K562 (cell line): Measurements from ENCODE around the gene PDZD2. TPM values are rescaled to one million over a fixed set of nuclear protein-coding genes. Genes with fewer than 3 reads are reported as not detected.

Source experiments
- ATAC-seq: fragments of 200-7000 bp; cut with Tn5 transposase; 3 replicates; pipeline ENCODE4 v1.9.1; 2020; ENCODE audit warnings: moderate library complexity
- BruUV-seq: library from RNA; stranded (reverse); fragments of 400-500 nt; replicated peaks from 2 replicates; lab custom pipeline; 2021; lab: Mats Ljungman, UMichigan
- CTCF ChIA-PET: fragments of 300-600 bp; formaldehyde crosslinking; extraction: SDS; loops from one replicate; lab custom pipeline; 2021; ENCODE audit warnings: low intra/inter-chr PET ratio; lab: Yijun Ruan, JAX
- POLR2A ChIA-PET: fragments of 300-600, 350-650 bp; sonication (Branson Sonifier 250); formaldehyde crosslinking; extraction: SDS; loops from one replicate; lab custom pipeline; 2021; ENCODE audit warnings: antibody characterized with exemption, inconsistent platforms; lab: Yijun Ruan, JAX
- DNase-seq, 4 experiments: peaks; one replicate each; pipeline versions ENCODE4 v3.0.0 to v3.0.0-alpha.2; 2011 to 2018; ENCODE audit warnings: low spot score in 3 of 4, mixed read lengths in 3 of 4; ENCODE audit errors: extremely low read depth in 1 of 4
- FAIRE-seq: peaks from 2 replicates; lab custom pipeline; 2011; peaks lifted over from hg19 to GRCh38; lab: Jason Lieb, UNC
- H2AFZ ChIP-seq: 2 replicates; pipeline ENCODE4 v1.6.0; 2011; ENCODE audit warnings: low read depth, low read length, control low read depth, inconsistent platforms
- H3K27ac ChIP-seq: fragments of 200-600 bp; 3 replicates; pipeline ENCODE4 v1.8.0; 2011; ENCODE audit warnings: low read depth, mild to moderate bottlenecking, control low read depth, inconsistent platforms, low read length, moderate library complexity, mixed read lengths; ENCODE audit errors: extremely low read depth
- H3K27me3 ChIP-seq, 2 experiments: fragments of 300-600 bp in 1 of 2; 2 replicates in 1 of 2; 3 replicates in 1 of 2; pipeline versions ENCODE4 v1.6.0 to v1.8.0; 2011; ENCODE audit warnings: inconsistent platforms in 2 of 2, low read length in 2 of 2, mild to moderate bottlenecking in 1 of 2, mixed read lengths in 1 of 2, moderate library complexity in 1 of 2; ENCODE audit not compliant: control insufficient read depth in 2 of 2, insufficient read depth in 2 of 2
- H3K36me3 ChIP-seq: fragments of 300-600 bp; 3 replicates; pipeline ENCODE4 v1.8.0; 2011; ENCODE audit warnings: mild to moderate bottlenecking, low read length, inconsistent platforms; ENCODE audit not compliant: control insufficient read depth, insufficient read depth
- H3K4me1 ChIP-seq, 2 experiments: fragments of 200-600 bp in 1 of 2; replicated peaks in 1 of 2; 2 replicates in 1 of 2; 3 replicates in 1 of 2; pipeline versions ENCODE4 v1.5.1 to v1.8.0; 2011; ENCODE audit warnings: inconsistent platforms in 2 of 2, low read length in 2 of 2, mild to moderate bottlenecking in 1 of 2, mixed read lengths in 1 of 2, moderate library complexity in 1 of 2; ENCODE audit not compliant: control insufficient read depth in 2 of 2, insufficient read depth in 2 of 2
- H3K4me2 ChIP-seq: 2 replicates; pipeline ENCODE4 v1.6.1; 2011; ENCODE audit warnings: low read length, control low read depth, inconsistent platforms, mixed read lengths; ENCODE audit not compliant: insufficient read depth
- H3K4me3 ChIP-seq: fragments of 200-600 bp; sonication (generic), shearing (Covaris generic); 2 replicates; pipeline ENCODE4 v1.5.1; 2016; ENCODE audit warnings: control low read depth, inconsistent platforms
- H3K79me2 ChIP-seq: fragments of 200-600 bp; 3 replicates; pipeline ENCODE4 v1.8.0; 2011; ENCODE audit warnings: low read length, inconsistent platforms; ENCODE audit not compliant: control insufficient read depth, insufficient read depth
- H3K9ac ChIP-seq, 2 experiments: 2 replicates each; pipeline versions ENCODE4 v1.6.0 to v1.6.1; 2011; ENCODE audit warnings: low read depth in 2 of 2, low read length in 2 of 2, control low read depth in 1 of 2, inconsistent platforms in 1 of 2, mild to moderate bottlenecking in 1 of 2, mixed read lengths in 1 of 2; ENCODE audit not compliant: insufficient read depth in 1 of 2
- H3K9me1 ChIP-seq: one replicate; pipeline ENCODE4 v1.6.0; 2011; ENCODE audit warnings: inconsistent platforms, mild to moderate bottlenecking, low read length, moderate library complexity; ENCODE audit not compliant: control insufficient read depth, insufficient read depth
- H3K9me3 ChIP-seq: replicated peaks from 2 replicates; pipeline ENCODE4 v1.5.1; 2011; ENCODE audit warnings: low read depth, low read length, inconsistent platforms; ENCODE audit not compliant: control insufficient read depth, insufficient read depth
- H4K20me1 ChIP-seq: replicated peaks from 2 replicates; pipeline ENCODE4 v1.6.1; 2011; ENCODE audit warnings: low read length, inconsistent platforms, mixed read lengths; ENCODE audit not compliant: control insufficient read depth, insufficient read depth
- ATF4 ChIP-seq: fragments of 450-650 bp; formaldehyde crosslinking; IDR thresholded peaks from 2 replicates; pipeline ENCODE4 v1.4.0; 2022; ENCODE audit warnings: mild to moderate bottlenecking, moderate library complexity
- CBX3 ChIP-seq, 2 experiments: IDR thresholded peaks; 1 replicate in 1 of 2; 2 replicates in 1 of 2; pipeline ENCODE4 v1.6.1; 2012; ENCODE audit warnings: inconsistent platforms in 2 of 2, low read length in 2 of 2, borderline replicate concordance in 1 of 2, control low read depth in 1 of 2
- DPF2 ChIP-seq: fragments of 450-650 bp; IDR thresholded peaks from 2 replicates; pipeline ENCODE4 v1.6.1; 2016
- EHMT2 ChIP-seq: fragments of 450-650 bp; IDR thresholded peaks from 2 replicates; pipeline ENCODE4 v1.6.1; 2018; ENCODE audit warnings: antibody characterized with exemption
- EWSR1 ChIP-seq: fragments of 450-650 bp; IDR thresholded peaks from 2 replicates; pipeline ENCODE4 v1.6.1; 2018; ENCODE audit warnings: borderline replicate concordance, mild to moderate bottlenecking, low read depth, moderate library complexity; ENCODE audit not compliant: partially characterized antibody
- GTF2A2 ChIP-seq: IDR thresholded peaks from 2 replicates; pipeline ENCODE4 v1.6.1; 2016; ENCODE audit warnings: mild to moderate bottlenecking, missing genetic modification characterization, missing compliant biosample characterization
- MBD2 ChIP-seq: sonication (generic); IDR thresholded peaks from 2 replicates; pipeline ENCODE4 v1.6.1; 2016; ENCODE audit warnings: low read depth, borderline replicate concordance
- RFX7 ChIP-seq: fragments of 250-450 bp; sonication (Bioruptor Pico); IDR thresholded peaks from 2 replicates; pipeline ENCODE4 v1.5.1; 2021; ENCODE audit warnings: mild to moderate bottlenecking
- SMAD1 ChIP-seq: fragments of 150-350 bp; IDR thresholded peaks from 2 replicates; pipeline ENCODE4 v1.6.1; 2014; ENCODE audit warnings: low read length, low read depth; ENCODE audit not compliant: partially characterized antibody
- SNRNP70 ChIP-seq: fragments of 200-400 bp; formaldehyde crosslinking; optimal IDR thresholded peaks from 2 replicates; pipeline ENCODE3; 2017; ENCODE audit warnings: low read depth, low read length
- XRCC4 ChIP-seq: IDR thresholded peaks from one replicate; pipeline ENCODE4 v1.6.1; 2011; ENCODE audit not compliant: insufficient read depth, insufficient read length; ENCODE audit errors: extremely low read depth
- ZEB2 ChIP-seq: fragments of 450-650 bp; IDR thresholded peaks from 2 replicates; pipeline ENCODE4 v1.6.1; 2016
- ZFP30 ChIP-seq: fragments of 250-450 bp; sonication (Bioruptor Pico); IDR thresholded peaks from 2 replicates; pipeline ENCODE4 v1.8.0; 2022; ENCODE audit warnings: moderate library complexity, mild to moderate bottlenecking, inconsistent platforms, borderline replicate concordance
- ZKSCAN1 ChIP-seq: fragments of 150-350 bp; IDR thresholded peaks from 2 replicates; pipeline ENCODE4 v1.6.1; 2016; ENCODE audit warnings: low read depth, low read length
- ZNF124 ChIP-seq: sonication (generic); formaldehyde crosslinking; IDR thresholded peaks from 2 replicates; pipeline ENCODE4 v1.8.1; 2022; ENCODE audit warnings: missing genetic modification reagents
- ZNF318 ChIP-seq, 2 experiments: fragments of 450-650 bp; IDR thresholded peaks; 2 replicates each; pipeline ENCODE4 v1.6.1; 2016; ENCODE audit warnings: mild to moderate bottlenecking in 2 of 2, borderline replicate concordance in 1 of 2, low read depth in 1 of 2, moderate library complexity in 1 of 2
- ZNF354B ChIP-seq: fragments of 250-450 bp; sonication (Bioruptor Pico); IDR thresholded peaks from 2 replicates; pipeline ENCODE4 v1.4.0; 2020
- WGBS: fragments of 100-300 bp; shearing (Covaris generic); methylation state at CpG from one replicate; pipeline ENCODE4 v1.1.6; 2016; ENCODE audit warnings: low coverage, mixed read lengths; ENCODE audit not compliant: insufficient coverage; ENCODE audit errors: missing lambda C conversion rate; 5-methylcytosine and 5-hydroxymethylcytosine counted together
- in situ Hi-C: fragments of 300-500 bp; cut with MboI; formaldehyde crosslinking; loops from 4 replicates; pipeline ENCODE4 v1.15.0; 2018; ENCODE audit warnings: inconsistent platforms, mixed read lengths
- intact Hi-C: fragments of 100-400 bp; cut with micrococcal nuclease; formaldehyde crosslinking; loops from 2 replicates; pipeline ENCODE4 v1.14.2; 2022
- polyA plus RNA-seq, 8 experiments: library from polyadenylated mRNA; depleted of rRNA in 4 of 8; stranded (reverse) in 5 of 8; unstranded in 3 of 8; fragments of >200 nt; fragmentation: Nextera tagmentation in 2 of 8; fragmentation: Illumina TruSeq in 1 of 8; extraction: Ambion mirVana in 2 of 8; extraction: Trizol in 1 of 8; gene quantifications; 2 replicates each; pipeline versions ENCODE4 v1.2.1 to v1.2.3, GENCODE V29; 2011 to 2014; ENCODE audit warnings: inconsistent platforms in 1 of 8, missing spikeins in 1 of 8
- total RNA-seq, 7 experiments: library from RNA; depleted of rRNA in 6 of 7; stranded (reverse); fragments of >200 nt in 6 of 7; fragmentation: Illumina TruSeq in 2 of 7; extraction: Trizol in 2 of 7; gene quantifications; 2 replicates each; pipeline versions ENCODE4 v1.2.1 to v1.2.3, GENCODE V29; 2011 to 2021; ENCODE audit warnings: low replicate concordance in 1 of 7

The PDZD2 gene
- total and polyA plus RNA-seq, 9 of the 15 experiments (the other 6 are each of a cell fraction or from before 2014, with no cell fraction given), result 0.02 to 0.08 (median 0.04) TPM; not detected in 6

GRCh38 chr5:31771500-31771899 is 132.6 kb downstream of the PDZD2 start:
- Histone ChIP-seq H3K4me2 (no peak overlapping the region), H3K4me1 (no peaks in the 10 kb centered on the region), H3K27me3 (peaks cover 0 to 6% of the 10 kb centered on the region in 2 experiments; a peak in 1 of 5 replicates), H3K4me3 (no peak overlapping the region), H4K20me1 (0 out of 2 replicates have a peak, but pooled peaks cover 3% of the 10 kb centered on the region), H3K27ac (no peak overlapping the region), H3K9me3 (no peaks in the 10 kb centered on the region; the same call in 1 of the 2 replicates), H3K36me3 (no peaks in the 10 kb centered on the region), H2AFZ (no peak overlapping the region), H3K9ac (no peak overlapping the region), H3K79me2 (no peaks in the 10 kb centered on the region), H3K9me1 (no peaks in the 10 kb centered on the region)
- in situ Hi-C loops (no loop called here), intact Hi-C loops (no loop called here)
- ChIA-PET CTCF (no interaction called here), POLR2A (no interaction called here)
- FAIRE-seq (no peak), ATAC-seq (no peak), DNase-seq (no peak)
- 0% methylated on average over 2 of the region's 2 CpGs for WGBS
- BruUV-seq, result no TSS peak
- TF ChIP-seq SNRNP70, result no peak
- no peak for TF ChIP-seq ZEB2
- no peak for TF ChIP-seq ATF4 (CRISPR knock-in tag)
- no peak for TF ChIP-seq RFX7 (CRISPR knock-in tag)
- no peak for TF ChIP-seq ZKSCAN1
- no peak for TF ChIP-seq EWSR1
- no peak for TF ChIP-seq MBD2
- TF ChIP-seq SMAD1, result no peak
- TF ChIP-seq EHMT2, result no peak
- no peak for TF ChIP-seq GTF2A2 (tag)
- no peak for TF ChIP-seq ZFP30 (CRISPR knock-in tag)
- TF ChIP-seq DPF2, result no peak
- TF ChIP-seq ZNF318 (IDR thresholded peaks at IDR 0.05; ENCODE audit: borderline replicate concordance in 1 of 2, low read depth in 1 of 2), result no peak
- TF ChIP-seq CBX3 (IDR thresholded peaks at IDR 0.05; ENCODE audit: borderline replicate concordance in 1 of 2, low read length in 2 of 2), result no peak
- TF ChIP-seq XRCC4, result no peak
- no peak for TF ChIP-seq ZNF354B (CRISPR knock-in tag)
- no peak for TF ChIP-seq ZNF124 (CRISPR knock-in tag)
